Measurements from ENCODE around the gene HES5. TPM values are rescaled to one million over a fixed set of nuclear protein-coding genes. Genes with fewer than 3 reads are reported as not detected.

The HES5 gene
- total and polyA plus RNA-seq, 2 experiments from 2014 or later = 0.16 to 0.21 TPM

GRCh38 chr1:2523191-2523890, 6.7 kb downstream of the HES5 start (continued):
- TF ChIP-seq, protein P1, sequence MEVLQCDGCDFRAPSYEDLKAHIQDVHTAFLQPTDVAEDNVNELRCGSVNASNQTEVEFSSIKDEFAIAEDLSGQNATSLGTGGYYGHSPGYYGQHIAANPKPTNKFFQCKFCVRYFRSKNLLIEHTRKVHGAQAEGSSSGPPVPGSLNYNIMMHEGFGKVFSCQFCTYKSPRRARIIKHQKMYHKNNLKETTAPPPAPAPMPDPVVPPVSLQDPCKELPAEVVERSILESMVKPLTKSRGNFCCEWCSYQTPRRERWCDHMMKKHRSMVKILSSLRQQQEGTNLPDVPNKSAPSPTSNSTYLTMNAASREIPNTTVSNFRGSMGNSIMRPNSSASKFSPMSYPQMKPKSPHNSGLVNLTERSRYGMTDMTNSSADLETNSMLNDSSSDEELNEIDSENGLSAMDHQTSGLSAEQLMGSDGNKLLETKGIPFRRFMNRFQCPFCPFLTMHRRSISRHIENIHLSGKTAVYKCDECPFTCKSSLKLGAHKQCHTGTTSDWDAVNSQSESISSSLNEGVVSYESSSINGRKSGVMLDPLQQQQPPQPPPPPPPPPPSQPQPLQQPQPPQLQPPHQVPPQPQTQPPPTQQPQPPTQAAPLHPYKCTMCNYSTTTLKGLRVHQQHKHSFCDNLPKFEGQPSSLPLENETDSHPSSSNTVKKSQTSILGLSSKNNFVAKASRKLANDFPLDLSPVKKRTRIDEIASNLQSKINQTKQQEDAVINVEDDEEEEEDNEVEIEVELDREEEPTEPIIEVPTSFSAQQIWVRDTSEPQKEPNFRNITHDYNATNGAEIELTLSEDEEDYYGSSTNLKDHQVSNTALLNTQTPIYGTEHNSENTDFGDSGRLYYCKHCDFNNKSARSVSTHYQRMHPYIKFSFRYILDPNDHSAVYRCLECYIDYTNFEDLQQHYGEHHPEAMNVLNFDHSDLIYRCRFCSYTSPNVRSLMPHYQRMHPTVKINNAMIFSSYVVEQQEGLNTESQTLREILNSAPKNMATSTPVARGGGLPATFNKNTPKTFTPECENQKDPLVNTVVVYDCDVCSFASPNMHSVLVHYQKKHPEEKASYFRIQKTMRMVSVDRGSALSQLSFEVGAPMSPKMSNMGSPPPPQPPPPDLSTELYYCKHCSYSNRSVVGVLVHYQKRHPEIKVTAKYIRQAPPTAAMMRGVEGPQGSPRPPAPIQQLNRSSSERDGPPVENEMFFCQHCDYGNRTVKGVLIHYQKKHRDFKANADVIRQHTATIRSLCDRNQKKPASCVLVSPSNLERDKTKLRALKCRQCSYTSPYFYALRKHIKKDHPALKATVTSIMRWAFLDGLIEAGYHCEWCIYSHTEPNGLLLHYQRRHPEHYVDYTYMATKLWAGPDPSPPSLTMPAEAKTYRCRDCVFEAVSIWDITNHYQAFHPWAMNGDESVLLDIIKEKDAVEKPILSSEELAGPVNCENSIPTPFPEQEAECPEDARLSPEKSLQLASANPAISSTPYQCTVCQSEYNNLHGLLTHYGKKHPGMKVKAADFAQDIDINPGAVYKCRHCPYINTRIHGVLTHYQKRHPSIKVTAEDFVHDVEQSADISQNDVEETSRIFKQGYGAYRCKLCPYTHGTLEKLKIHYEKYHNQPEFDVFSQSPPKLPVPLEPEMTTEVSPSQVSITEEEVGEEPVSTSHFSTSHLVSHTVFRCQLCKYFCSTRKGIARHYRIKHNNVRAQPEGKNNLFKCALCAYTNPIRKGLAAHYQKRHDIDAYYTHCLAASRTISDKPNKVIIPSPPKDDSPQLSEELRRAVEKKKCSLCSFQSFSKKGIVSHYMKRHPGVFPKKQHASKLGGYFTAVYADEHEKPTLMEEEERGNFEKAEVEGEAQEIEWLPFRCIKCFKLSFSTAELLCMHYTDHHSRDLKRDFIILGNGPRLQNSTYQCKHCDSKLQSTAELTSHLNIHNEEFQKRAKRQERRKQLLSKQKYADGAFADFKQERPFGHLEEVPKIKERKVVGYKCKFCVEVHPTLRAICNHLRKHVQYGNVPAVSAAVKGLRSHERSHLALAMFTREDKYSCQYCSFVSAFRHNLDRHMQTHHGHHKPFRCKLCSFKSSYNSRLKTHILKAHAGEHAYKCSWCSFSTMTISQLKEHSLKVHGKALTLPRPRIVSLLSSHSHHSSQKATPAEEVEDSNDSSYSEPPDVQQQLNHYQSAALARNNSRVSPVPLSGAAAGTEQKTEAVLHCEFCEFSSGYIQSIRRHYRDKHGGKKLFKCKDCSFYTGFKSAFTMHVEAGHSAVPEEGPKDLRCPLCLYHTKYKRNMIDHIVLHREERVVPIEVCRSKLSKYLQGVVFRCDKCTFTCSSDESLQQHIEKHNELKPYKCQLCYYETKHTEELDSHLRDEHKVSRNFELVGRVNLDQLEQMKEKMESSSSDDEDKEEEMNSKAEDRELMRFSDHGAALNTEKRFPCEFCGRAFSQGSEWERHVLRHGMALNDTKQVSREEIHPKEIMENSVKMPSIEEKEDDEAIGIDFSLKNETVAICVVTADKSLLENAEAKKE (CRISPR knock-in tag; IDR thresholded peaks at IDR 0.05) = no peak
- no peak for TF ChIP-seq STAT1 (IDR thresholded peaks at IDR 0.05; ENCODE audit: unreplicated experiment)
- TF ChIP-seq POLR2AphosphoS5 (IDR thresholded peaks at IDR 0.05; ENCODE audit: low read depth) = no peak
- no peak for TF ChIP-seq EZH2phosphoT487 (IDR thresholded peaks at IDR 0.05; ENCODE audit: unreplicated experiment)
- no peak for TF ChIP-seq JUNB (IDR thresholded peaks at IDR 0.05; ENCODE audit: unreplicated experiment)

DNA sequence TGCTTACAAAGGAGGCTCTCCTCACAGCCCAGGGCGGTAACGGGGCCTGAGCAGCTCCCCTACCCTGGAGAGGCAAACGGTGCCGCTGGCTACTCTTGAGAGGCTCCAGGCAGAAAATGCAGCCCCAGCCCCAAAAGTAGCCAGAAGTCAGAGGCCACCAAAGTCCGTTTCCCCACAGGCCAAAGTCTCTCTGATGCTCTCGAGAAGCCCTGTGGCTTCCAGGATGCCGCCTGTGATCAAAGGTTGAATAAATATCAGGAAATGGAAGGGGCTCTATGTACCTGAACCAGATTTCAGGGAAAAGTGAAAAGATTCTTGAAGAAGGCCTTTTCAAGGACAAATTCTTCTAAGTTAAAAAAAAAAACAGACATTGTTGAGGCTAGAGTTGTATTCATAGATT, 7.8 kb downstream of the HES5 start:
- H3K27ac Mint-ChIP-seq = no peak overlapping the region
- Histone ChIP-seq H3K4me3 (no peak overlapping the region), H4K20me1 (replicated peaks; ENCODE audit: insufficient read depth) (peaks cover 37% of the 10 kb centered on the region), H3K27ac (ENCODE audit: low read depth) (no peak overlapping the region), H2AFZ (no peak overlapping the region), H3K4me1 (ENCODE audit: insufficient read depth) (peaks cover 19% of the 10 kb centered on the region), H3K36me3 (ENCODE audit: insufficient read depth) (peaks cover 5% of the 10 kb centered on the region; the same call in 1 of the 2 replicates), H3K4me2 (no peak overlapping the region), H3K9me2 (ENCODE audit: insufficient read depth) (no peaks in the 10 kb centered on the region), H3K27me3 (ENCODE audit: insufficient read depth) (peaks cover 7% of the 10 kb centered on the region), H3F3A (replicated peaks; ENCODE audit: low read depth) (no peaks in the 10 kb centered on the region), H3K79me2 (replicated peaks; ENCODE audit: insufficient read depth) (peaks cover 46% of the 10 kb centered on the region)
- peaks cover 30% of the 10 kb centered on the region for H3K36me3 Mint-ChIP-seq (ENCODE audit: low read depth)
- H3K4me3 Mint-ChIP-seq = no peak overlapping the region; the same call in 2 of the 3 replicates
- H3K27me3 Mint-ChIP-seq (ENCODE audit: insufficient read depth, low read depth, poor library complexity) = peaks cover 12% of the 10 kb centered on the region
- no peaks in the 10 kb centered on the region for H3K9me3 Mint-ChIP-seq
- DNase-seq (ENCODE audit: low spot score) = no peak
- H3K4me1 Mint-ChIP-seq = peaks cover 28% of the 10 kb centered on the region
- ATAC-seq = no peak
- TF ChIP-seq EZH2 (IDR thresholded peaks at IDR 0.05; ENCODE audit: low read depth, unreplicated experiment) (no peak), CREB1 (CRISPR knock-in tag; IDR thresholded peaks at IDR 0.05; ENCODE audit: low read depth) (no peak), CTCF (conservative IDR thresholded peaks at IDR 0.05; ENCODE audit: low read depth in 2 of 2) (no peak)
